H1 (cell line): Measurements from ENCODE around the gene LITAFD.

Experiments used
- BRCA1 ChIP-seq: IDR thresholded peaks from 2 replicates; pipeline ENCODE4 v1.6.1; 2012; ENCODE audit warnings: low read depth, low read length, improper control_type of control experiment
- CEBPB ChIP-seq: IDR thresholded peaks from 2 replicates; pipeline ENCODE4 v1.6.1; 2012; ENCODE audit warnings: low read depth, low read length
- MAFK ChIP-seq: IDR thresholded peaks from 2 replicates; pipeline ENCODE4 v1.6.1; 2012; ENCODE audit warnings: low read depth, mild to moderate bottlenecking, improper control_type of control experiment, low read length
- POLR2A ChIP-seq, 2 experiments: IDR thresholded peaks; 1 replicate in 1 of 2; 2 replicates in 1 of 2; pipeline ENCODE4 v1.6.1; 2011; ENCODE audit warnings: low read depth in 2 of 2, low read length in 2 of 2, mild to moderate bottlenecking in 2 of 2; ENCODE audit errors: control extremely low read depth in 1 of 2
- TBP ChIP-seq: IDR thresholded peaks from 2 replicates; pipeline ENCODE4 v1.6.1; 2011; ENCODE audit warnings: low read depth, low read length, improper control_type of control experiment
- TF ChIP-seq, protein P1 (sequence below), 3 experiments: IDR thresholded peaks; 1 replicate in 2 of 3; 2 replicates in 1 of 3; pipeline versions ENCODE4 v1.5.1 to v1.6.1; 2011; ENCODE audit warnings: low read length in 3 of 3, mild to moderate bottlenecking in 3 of 3, inconsistent platforms in 2 of 3, low read depth in 1 of 3, moderate library complexity in 1 of 3; ENCODE audit not compliant: insufficient read depth in 1 of 3; ENCODE audit errors: control extremely low read depth in 1 of 3

DNA sequence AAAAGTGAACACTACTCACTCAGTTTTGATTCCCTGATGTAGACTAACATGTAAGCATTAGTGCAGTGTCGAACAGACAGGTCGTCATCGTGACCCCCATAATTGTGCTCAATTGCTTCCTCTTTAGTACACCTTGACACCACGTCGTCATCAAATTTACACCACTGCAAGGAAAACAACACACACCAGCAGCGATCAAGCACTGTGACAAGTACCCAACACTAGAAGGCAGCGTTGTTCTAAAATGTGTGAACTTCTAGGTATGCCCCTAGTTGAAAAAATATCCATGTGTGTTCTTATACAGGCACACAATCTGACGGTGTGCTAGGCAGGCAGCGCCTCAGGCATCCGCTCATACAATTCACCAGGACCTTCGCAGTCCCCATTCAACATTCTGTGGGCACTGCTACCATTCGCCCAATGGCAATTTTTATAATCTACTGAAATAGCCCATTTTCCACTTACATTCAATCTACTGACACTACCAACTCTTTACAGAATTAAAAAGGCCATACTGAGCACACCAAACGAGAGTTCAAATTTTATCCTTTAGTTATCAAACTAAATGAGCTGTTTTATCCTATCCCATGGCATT is 23.1 kb downstream of the LITAFD start:
- no peak for TF ChIP-seq TBP
- no peak for TF ChIP-seq CEBPB
- TF ChIP-seq, protein P1, sequence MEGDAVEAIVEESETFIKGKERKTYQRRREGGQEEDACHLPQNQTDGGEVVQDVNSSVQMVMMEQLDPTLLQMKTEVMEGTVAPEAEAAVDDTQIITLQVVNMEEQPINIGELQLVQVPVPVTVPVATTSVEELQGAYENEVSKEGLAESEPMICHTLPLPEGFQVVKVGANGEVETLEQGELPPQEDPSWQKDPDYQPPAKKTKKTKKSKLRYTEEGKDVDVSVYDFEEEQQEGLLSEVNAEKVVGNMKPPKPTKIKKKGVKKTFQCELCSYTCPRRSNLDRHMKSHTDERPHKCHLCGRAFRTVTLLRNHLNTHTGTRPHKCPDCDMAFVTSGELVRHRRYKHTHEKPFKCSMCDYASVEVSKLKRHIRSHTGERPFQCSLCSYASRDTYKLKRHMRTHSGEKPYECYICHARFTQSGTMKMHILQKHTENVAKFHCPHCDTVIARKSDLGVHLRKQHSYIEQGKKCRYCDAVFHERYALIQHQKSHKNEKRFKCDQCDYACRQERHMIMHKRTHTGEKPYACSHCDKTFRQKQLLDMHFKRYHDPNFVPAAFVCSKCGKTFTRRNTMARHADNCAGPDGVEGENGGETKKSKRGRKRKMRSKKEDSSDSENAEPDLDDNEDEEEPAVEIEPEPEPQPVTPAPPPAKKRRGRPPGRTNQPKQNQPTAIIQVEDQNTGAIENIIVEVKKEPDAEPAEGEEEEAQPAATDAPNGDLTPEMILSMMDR (IDR thresholded peaks at IDR 0.05; ENCODE audit: control extremely low read depth in 1 of 3, insufficient read depth in 1 of 3, low read depth in 1 of 3, low read length in 3 of 3), result peak; percentile 9 to 72 (median 63)
- no peak for TF ChIP-seq BRCA1
- TF ChIP-seq POLR2A (IDR thresholded peaks at IDR 0.05; ENCODE audit: control extremely low read depth in 1 of 2, low read depth in 2 of 2, low read length in 2 of 2), result no peak
- TF ChIP-seq MAFK, result no peak
